ENCODE data around the gene SPOCK2. TPM values are rescaled to one million over a fixed set of nuclear protein-coding genes. Genes with fewer than 3 reads are reported as not detected.
A peak's percentile ranks its signal among the peaks of the same experiment; 100 is the strongest.

Gene SPOCK2
- total RNA-seq, 3 donors from 2014 or later: 3.1 to 12.3 (median 7.4) TPM

GRCh38 chr10:72124381-72124780 lies 36.0 kb upstream of the SPOCK2 start:
- intact Hi-C loops (cut with DNase I, micrococcal nuclease): loop anchor here (10.0 kb wide), 1 partner anchor 210 kb away; no protein-coding TSS in a partner anchor
- Histone ChIP-seq H3K36me3 (ENCODE audit: low read depth) (no peaks in the 10 kb centered on the region), H3K9me3 (no peaks in the 10 kb centered on the region), H3K4me1 (ENCODE audit: low read depth) (no peaks in the 10 kb centered on the region), H3K4me3 (no peak overlapping the region)
- no peak for TF ChIP-seq CTCF (IDR thresholded peaks at IDR 0.05)
- ATAC-seq (no peak), DNase-seq (no peak)

GRCh38 chr10:72123616-72124015 lies 35.3 kb upstream of the SPOCK2 start:
- no peak overlapping the region for H3K4me3 ChIP-seq
- intact Hi-C loops (cut with DNase I, micrococcal nuclease): loop anchor here (10.0 kb wide), 1 partner anchor 211 kb away; no protein-coding TSS in a partner anchor
- H3K9me3 ChIP-seq: no peaks in the 10 kb centered on the region
- H3K4me1 ChIP-seq (ENCODE audit: low read depth): no peaks in the 10 kb centered on the region
- TF ChIP-seq CTCF (IDR thresholded peaks at IDR 0.05): no peak
- ATAC-seq (peak; percentile 87), DNase-seq (no peak)
- no peaks in the 10 kb centered on the region for H3K36me3 ChIP-seq (ENCODE audit: low read depth)

- peak; percentile 51 for ATAC-seq
- TF ChIP-seq CTCF (IDR thresholded peaks at IDR 0.05): no peak
Measured at GRCh38 chr10:72122221-72122620, 33.9 kb upstream of the SPOCK2 start.

GRCh38 chr10:72121389-72121788 lies 33.0 kb upstream of the SPOCK2 start:
- intact Hi-C loops (cut with DNase I, micrococcal nuclease): loop anchor here (10.0 kb wide), 1 partner anchor 213 kb away; no protein-coding TSS in a partner anchor
- ATAC-seq (no peak), DNase-seq (no peak)
- no peaks in the 10 kb centered on the region for H3K9me3 ChIP-seq
- H3K36me3 ChIP-seq (ENCODE audit: low read depth): no peaks in the 10 kb centered on the region
- no peak overlapping the region for H3K4me3 ChIP-seq
- TF ChIP-seq CTCF (IDR thresholded peaks at IDR 0.05): no peak
- H3K4me1 ChIP-seq (ENCODE audit: low read depth): no peaks in the 10 kb centered on the region

More at GRCh38 chr10:72122221-72122620, 33.9 kb upstream of the SPOCK2 start:
- no peak overlapping the region for H3K4me3 ChIP-seq
- DNase-seq: no peak
- intact Hi-C loops (cut with DNase I, micrococcal nuclease): loop anchor here (10.0 kb wide), 1 partner anchor 213 kb away; no protein-coding TSS in a partner anchor
- no peaks in the 10 kb centered on the region for H3K4me1 ChIP-seq (ENCODE audit: low read depth)
- H3K36me3 ChIP-seq (ENCODE audit: low read depth): no peaks in the 10 kb centered on the region
- no peaks in the 10 kb centered on the region for H3K9me3 ChIP-seq

GRCh38 chr10:72116372-72116771 lies 28.0 kb upstream of the SPOCK2 start:
- Histone ChIP-seq H3K36me3 (ENCODE audit: low read depth) (no peaks in the 10 kb centered on the region), H3K9me3 (no peaks in the 10 kb centered on the region), H3K4me1 (ENCODE audit: low read depth) (no peaks in the 10 kb centered on the region), H3K4me3 (no peak overlapping the region)
- TF ChIP-seq CTCF (IDR thresholded peaks at IDR 0.05): no peak
- ATAC-seq (no peak), DNase-seq (no peak)
- intact Hi-C loops (cut with DNase I, micrococcal nuclease): no loop called here
